ENCODE measurements around the gene CSH2.

Gene CSH2

DNA sequence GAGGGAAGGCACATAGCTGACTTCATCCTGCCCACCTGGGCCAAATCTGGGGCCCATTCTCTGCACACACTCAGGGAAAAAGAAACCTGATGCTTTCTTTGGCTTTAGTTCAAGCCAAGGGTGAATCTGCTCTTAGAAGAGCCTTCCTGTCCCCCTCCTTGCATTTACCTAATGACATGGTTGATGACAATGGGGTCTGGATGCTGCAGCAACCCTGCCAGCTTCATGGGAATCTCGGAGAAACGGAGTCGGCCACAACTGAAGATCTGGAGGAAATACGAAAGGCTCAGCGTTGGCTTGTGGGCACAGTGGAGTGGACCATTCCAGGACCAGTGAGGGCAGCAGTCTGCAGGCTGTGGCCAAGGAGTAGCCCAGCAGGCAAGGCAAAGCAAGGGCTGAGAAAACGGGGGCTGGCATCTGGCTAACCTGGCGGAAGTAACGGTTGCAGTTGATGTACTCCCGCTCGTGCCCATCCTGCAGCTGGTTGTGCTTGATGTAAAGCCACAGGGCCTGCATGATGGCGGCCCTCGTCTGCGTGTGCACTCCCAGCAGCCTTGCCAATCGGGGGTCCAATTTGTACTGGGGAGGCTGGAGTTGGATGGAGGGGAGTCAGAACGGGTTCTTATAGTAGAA, 39.6 kb downstream of the CSH2 start:
- TF ChIP-seq EZH2 (IDR thresholded peaks at IDR 0.05; ENCODE audit: borderline replicate concordance, low read depth, low read length, severe bottlenecking): no peak
- TF ChIP-seq, protein P1, sequence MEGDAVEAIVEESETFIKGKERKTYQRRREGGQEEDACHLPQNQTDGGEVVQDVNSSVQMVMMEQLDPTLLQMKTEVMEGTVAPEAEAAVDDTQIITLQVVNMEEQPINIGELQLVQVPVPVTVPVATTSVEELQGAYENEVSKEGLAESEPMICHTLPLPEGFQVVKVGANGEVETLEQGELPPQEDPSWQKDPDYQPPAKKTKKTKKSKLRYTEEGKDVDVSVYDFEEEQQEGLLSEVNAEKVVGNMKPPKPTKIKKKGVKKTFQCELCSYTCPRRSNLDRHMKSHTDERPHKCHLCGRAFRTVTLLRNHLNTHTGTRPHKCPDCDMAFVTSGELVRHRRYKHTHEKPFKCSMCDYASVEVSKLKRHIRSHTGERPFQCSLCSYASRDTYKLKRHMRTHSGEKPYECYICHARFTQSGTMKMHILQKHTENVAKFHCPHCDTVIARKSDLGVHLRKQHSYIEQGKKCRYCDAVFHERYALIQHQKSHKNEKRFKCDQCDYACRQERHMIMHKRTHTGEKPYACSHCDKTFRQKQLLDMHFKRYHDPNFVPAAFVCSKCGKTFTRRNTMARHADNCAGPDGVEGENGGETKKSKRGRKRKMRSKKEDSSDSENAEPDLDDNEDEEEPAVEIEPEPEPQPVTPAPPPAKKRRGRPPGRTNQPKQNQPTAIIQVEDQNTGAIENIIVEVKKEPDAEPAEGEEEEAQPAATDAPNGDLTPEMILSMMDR (IDR thresholded peaks at IDR 0.05; ENCODE audit: borderline replicate concordance, extremely low read depth, low read length, poor library complexity, severe bottlenecking): no peak
- DNase-seq: no peak
- Histone ChIP-seq H3K27me3 (ENCODE audit: insufficient read depth, low read length, poor library complexity) (no peaks in the 10 kb centered on the region), H3K4me2 (ENCODE audit: insufficient read depth, low read length) (no peak overlapping the region), H2AFZ (ENCODE audit: low read depth, low read length) (no peak overlapping the region), H3K4me3 (ENCODE audit: low read depth in 1 of 2, low read length in 2 of 2) (no peak overlapping the region), H4K20me1 (ENCODE audit: insufficient read depth, low read length) (peaks cover 39% of the 10 kb centered on the region), H3K36me3 (ENCODE audit: insufficient read depth, low read length) (peaks cover 95% of the 10 kb centered on the region), H3K79me2 (ENCODE audit: insufficient read depth, low read length) (peaks cover 48% of the 10 kb centered on the region), H3K4me1 (ENCODE audit: insufficient read depth, low read length) (peaks cover 18% of the 10 kb centered on the region), H3K9ac (ENCODE audit: low read depth, low read length) (no peak overlapping the region), H3K27ac (ENCODE audit: low read length) (no peak overlapping the region), H3K9me3 (ENCODE audit: insufficient read depth, low read length, severe bottlenecking) (no peaks in the 10 kb centered on the region)
- no peak for ATAC-seq (ENCODE audit: insufficient read depth, low read depth)

DNA sequence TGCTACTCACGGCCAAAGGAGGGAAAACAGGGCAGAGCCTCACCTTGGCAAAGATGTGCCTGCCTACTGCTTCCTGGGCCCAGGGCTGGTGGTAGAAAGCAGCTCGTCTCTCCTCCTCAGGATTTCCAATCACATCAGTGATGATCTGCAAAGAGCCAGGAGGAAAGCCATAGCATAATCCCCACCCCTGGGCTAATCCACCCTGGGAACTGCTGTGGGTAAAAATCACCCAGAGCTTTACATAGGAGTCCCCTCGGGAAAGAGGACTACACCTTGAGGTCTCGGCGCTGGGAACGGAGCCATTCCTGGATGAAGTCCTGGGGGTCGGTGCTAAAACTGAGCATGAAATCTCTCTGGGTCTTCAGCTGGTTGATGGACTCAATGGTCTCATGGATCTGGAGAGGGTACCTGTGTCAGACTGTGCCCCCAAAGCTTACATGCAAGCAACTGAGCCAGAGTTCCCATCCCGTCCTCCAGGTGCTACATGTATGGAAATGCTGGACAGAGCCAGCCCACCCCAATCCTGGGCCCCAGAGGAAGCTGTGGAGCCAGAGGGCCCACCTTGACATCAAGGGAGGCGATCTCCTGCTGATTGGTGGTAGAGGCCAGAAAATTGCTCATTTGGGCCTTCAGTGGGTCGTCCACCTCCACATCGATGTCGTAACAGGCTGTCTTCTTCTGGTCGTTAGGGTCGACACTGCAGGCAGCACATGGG, 40.3 kb downstream of the CSH2 start:
- peaks cover 48% of the 10 kb centered on the region for H3K79me2 ChIP-seq (ENCODE audit: insufficient read depth, low read length)
- H4K20me1 ChIP-seq (ENCODE audit: insufficient read depth, low read length): peaks cover 32% of the 10 kb centered on the region
- no peaks in the 10 kb centered on the region for H3K27me3 ChIP-seq (ENCODE audit: insufficient read depth, low read length, poor library complexity)
- no peak for ATAC-seq (ENCODE audit: insufficient read depth, low read depth)
- H3K36me3 ChIP-seq (ENCODE audit: insufficient read depth, low read length): peaks cover 98% of the 10 kb centered on the region
- no peak overlapping the region for H3K27ac ChIP-seq (ENCODE audit: low read length)
- H3K9ac ChIP-seq (ENCODE audit: low read depth, low read length): no peak overlapping the region
- no peak overlapping the region for H3K4me3 ChIP-seq (ENCODE audit: low read depth in 1 of 2, low read length in 2 of 2)
- H3K4me2 ChIP-seq (ENCODE audit: insufficient read depth, low read length): no peak overlapping the region
- no peak for DNase-seq
- TF ChIP-seq, protein P1 (IDR thresholded peaks at IDR 0.05; ENCODE audit: borderline replicate concordance, extremely low read depth, low read length, poor library complexity, severe bottlenecking): no peak
- no peak for TF ChIP-seq EZH2 (IDR thresholded peaks at IDR 0.05; ENCODE audit: borderline replicate concordance, low read depth, low read length, severe bottlenecking)
- no peak overlapping the region for H2AFZ ChIP-seq (ENCODE audit: low read depth, low read length)
- H3K4me1 ChIP-seq (ENCODE audit: insufficient read depth, low read length): peaks cover 25% of the 10 kb centered on the region
- H3K9me3 ChIP-seq (ENCODE audit: insufficient read depth, low read length, severe bottlenecking): no peaks in the 10 kb centered on the region

DNA sequence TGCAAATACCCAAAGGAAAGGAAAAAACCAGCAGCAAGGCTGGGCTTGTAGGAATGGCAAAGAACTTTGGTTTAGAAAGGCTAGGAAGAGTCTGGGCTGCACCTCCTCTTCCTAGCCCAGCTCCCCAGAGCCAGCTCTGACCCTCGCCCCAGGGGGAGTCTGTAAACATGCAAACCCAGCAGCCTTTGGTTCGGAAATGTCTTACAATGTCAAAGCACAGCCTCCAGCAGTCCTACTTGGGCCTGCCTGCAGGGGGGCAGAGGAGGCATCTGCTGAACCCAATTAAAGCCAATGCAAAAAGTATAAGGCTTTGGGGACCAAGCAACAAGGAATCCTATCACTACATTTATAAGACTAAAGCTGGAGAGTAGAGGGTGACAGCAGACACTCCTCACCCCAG, 41.0 kb downstream of the CSH2 start:
- Histone ChIP-seq H3K79me2 (ENCODE audit: insufficient read depth, low read length) (peaks cover 48% of the 10 kb centered on the region), H3K9ac (ENCODE audit: low read depth, low read length) (no peak overlapping the region), H2AFZ (ENCODE audit: low read depth, low read length) (no peak overlapping the region), H4K20me1 (ENCODE audit: insufficient read depth, low read length) (peaks cover 25% of the 10 kb centered on the region), H3K4me1 (ENCODE audit: insufficient read depth, low read length) (peaks cover 28% of the 10 kb centered on the region), H3K4me2 (ENCODE audit: insufficient read depth, low read length) (no peak overlapping the region), H3K4me3 (ENCODE audit: low read depth in 1 of 2, low read length in 2 of 2) (no peak overlapping the region), H3K9me3 (ENCODE audit: insufficient read depth, low read length, severe bottlenecking) (no peaks in the 10 kb centered on the region), H3K27ac (ENCODE audit: low read length) (no peak overlapping the region), H3K36me3 (ENCODE audit: insufficient read depth, low read length) (peaks cover 90% of the 10 kb centered on the region), H3K27me3 (ENCODE audit: insufficient read depth, low read length, poor library complexity) (no peaks in the 10 kb centered on the region)
- ATAC-seq (ENCODE audit: insufficient read depth, low read depth): no peak
- DNase-seq: no peak
- no peak for TF ChIP-seq EZH2 (IDR thresholded peaks at IDR 0.05; ENCODE audit: borderline replicate concordance, low read depth, low read length, severe bottlenecking)
- TF ChIP-seq, protein P1 (IDR thresholded peaks at IDR 0.05; ENCODE audit: borderline replicate concordance, extremely low read depth, low read length, poor library complexity, severe bottlenecking): no peak

All from DND-41 (cell line).